Smooth muscle cell of the brain vasculature (primary cell): ENCODE results near the gene TMEM273.

Experiments
- DNase-seq: peaks from one replicate; pipeline ENCODE4 v3.0.0-alpha.2; 2012; ENCODE audit warnings: low read depth, low spot score

TMEM273 gene, protein sequence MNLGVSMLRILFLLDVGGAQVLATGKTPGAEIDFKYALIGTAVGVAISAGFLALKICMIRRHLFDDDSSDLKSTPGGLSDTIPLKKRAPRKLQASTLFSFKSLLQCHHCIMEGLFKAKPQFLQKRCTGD

DNA sequence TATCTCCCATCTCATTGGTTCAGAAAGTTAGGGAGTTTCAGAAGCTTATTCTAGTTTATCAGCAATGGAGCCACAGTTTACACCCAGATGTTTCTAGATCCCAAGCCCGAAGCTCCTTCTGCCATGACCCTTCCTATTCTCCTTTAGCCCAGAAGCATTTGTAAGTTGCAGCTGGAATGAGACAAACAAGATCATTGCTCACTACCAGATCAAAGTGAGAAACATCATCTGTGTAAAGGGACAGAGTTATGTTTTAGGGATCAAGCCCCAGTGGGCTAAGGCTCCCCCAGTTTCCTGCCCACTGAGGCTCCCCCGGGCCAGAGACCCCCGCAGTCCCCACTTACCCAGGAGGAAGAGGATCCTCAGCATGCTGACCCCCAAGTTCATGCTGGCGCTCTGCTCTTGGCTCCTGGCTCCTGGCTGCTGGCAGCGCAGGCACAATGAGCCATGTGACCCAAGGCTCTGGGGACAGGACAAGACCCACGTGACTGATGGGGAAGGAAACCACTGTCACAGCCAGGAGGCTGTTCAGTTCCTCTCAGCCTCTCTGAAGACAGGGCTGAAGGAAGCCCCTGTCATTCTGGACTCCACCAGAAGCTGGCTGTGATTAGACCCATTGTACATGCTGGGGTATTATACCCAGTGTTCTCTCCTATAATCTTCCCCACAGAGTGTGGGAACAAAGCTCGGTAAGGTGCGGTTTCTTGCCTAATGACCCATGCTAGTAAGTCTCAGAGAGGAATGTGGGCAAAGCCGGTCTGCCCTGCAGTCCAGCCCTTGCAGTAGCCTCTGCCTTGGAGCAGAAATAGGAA is at the start of gene TMEM273:
TMEM273 (minus strand) TSS at position 442 of the 812 bp plus-strand sequence; CDS start at position 387, 55 bp downstream.
- no peak for DNase-seq

DNA sequence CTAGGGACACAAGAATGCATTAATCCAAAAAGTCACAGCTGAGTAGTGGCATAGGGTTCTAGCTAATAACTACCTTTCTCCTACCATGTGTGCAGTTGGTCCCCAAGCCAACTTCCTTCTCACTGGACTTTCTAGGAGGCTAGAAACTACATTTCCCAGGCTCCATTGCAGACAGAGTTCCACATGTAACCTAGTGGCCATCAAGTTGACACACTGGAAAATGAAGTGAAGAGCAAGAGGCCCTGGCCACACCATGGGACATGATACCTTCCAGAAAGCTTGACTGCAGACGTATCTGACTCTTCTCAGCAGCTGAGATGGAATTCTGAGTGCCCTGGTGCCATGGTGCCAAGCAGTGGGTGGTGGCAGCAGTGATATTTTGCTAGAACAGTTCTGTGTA is 49.8 kb upstream of the TMEM273 start:
- no peak for DNase-seq

DNA sequence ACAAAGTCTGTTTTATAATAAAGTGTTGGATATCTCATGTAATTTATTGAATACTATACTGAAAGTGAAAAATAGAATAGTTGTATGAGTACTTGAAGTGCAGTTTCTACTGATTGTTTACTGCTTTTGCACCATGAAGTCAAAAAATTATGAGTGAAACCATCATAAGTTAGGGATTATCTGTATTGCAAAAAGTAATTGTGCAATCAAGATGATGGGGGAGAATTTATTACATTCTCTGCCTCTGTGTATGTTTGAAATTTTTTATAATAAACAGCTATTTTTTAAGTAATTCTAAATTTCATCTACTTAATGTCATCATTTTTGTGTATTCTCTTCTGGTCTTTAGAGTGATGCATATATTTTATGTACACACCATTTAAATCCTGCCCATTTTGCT is 47.2 kb upstream of the TMEM273 start:
- no peak for DNase-seq

DNA sequence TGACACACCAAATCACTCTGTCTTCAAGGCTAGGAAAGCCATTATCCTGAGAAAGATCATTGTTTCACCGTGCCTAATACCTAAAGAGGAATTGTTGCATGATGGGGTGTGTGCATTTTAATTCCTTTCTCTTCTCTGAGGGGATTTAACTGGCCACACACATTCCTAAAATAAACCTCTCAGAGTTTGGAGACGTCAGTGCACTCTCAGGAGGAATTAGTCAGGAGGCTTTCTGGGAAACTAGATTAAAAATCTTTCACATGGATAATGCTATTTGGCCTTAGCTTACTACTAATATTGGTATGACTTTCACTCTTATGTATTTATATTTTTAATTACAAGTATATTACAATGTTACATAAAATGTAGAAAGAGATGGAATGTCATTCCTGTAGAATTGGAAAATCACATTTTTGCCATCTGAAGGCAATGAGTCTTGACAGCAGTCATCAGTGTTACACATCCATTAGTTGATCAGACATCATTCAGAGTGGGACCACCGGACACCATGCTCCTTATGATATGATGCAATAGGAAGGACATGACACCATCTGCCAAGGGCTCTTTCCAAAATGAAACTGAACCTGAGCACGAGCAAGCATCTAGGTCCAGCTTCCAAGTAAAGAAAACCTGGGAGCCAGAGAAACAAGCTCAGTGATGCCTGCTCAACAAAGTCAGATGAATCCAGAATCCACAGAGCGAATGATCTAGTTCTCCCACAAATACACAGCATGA is 43.1 kb upstream of the TMEM273 start:
- no peak for DNase-seq

DNA sequence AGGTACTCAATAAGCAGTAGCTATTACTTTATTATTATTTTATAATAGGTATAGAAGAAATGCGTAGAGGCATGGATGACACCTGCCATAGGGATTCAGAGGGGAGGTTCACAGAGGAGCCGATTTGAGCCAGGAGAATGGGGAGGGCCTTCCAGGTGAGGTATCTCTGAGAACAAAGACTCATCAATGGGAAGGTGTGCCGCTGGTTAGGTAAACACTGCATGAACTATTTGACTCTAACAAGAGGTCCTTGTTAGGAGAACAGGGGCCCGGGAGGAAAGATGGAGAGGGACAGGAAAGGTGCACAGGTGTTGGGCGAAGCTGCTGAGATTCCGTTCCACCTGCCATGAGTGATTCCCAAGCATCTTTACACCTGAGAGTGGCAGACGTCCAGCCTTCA is 41.8 kb upstream of the TMEM273 start:
- no peak for DNase-seq

DNA sequence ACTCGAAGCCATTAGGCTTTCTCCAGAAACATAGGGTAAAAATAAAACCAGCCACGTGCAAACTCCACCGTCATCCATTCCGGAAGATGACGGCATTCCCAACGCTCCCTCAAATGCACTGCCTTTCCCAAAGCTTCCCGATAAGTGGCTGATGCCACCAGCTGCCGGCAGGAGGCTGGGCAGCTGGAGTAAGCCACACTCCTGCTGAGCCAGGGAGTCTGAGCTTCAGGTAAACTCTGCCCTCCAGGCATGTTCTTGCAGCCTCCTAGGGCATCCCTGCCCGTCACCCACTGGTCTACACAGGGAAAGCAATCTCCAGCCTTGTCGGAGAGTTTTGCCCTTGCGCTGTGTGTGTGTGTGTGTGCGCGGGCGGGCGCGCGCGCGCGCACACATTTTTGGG is 40.5 kb upstream of the TMEM273 start:
- DNase-seq = no peak

DNA sequence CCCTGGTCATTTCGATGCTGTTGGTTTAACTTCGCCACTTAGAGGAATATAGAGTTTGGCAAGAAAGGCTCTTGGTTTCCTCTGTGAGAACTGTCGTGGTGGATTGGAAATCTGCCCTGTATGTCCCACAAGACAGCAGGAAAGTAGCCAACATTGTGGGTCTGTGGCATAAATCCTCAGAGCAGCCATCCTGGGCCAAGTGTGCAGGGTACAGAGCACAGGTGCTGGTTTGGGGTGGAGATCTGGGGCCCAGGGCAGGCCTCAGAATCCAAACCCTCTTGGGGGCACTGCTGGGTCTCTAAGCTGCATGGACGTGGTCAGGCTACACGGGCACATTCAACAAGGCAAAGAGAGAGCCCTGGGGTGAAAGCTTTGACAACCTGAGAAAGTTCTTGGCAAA is 39.2 kb upstream of the TMEM273 start:
- DNase-seq = no peak

DNA sequence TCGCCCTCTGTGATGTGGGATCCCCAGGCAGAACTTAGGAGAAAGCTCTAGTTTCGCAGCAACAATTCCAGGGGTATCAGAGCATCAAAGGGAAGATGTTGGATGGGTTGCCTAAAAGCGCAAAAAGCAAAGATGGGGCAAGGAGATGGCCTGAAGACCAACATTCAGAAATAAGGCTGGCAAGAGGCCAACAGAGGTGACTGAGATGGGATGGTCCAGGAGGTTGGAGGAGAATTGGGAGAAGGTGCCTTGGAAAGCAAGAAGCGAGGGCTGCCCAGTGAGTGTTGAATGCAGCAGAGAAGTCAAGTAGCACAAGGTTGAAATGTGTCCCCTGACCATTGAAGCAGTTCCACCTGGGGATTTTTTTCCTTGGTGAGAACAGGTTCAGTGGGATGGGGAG is 38.4 kb upstream of the TMEM273 start:
- DNase-seq = no peak

DNA sequence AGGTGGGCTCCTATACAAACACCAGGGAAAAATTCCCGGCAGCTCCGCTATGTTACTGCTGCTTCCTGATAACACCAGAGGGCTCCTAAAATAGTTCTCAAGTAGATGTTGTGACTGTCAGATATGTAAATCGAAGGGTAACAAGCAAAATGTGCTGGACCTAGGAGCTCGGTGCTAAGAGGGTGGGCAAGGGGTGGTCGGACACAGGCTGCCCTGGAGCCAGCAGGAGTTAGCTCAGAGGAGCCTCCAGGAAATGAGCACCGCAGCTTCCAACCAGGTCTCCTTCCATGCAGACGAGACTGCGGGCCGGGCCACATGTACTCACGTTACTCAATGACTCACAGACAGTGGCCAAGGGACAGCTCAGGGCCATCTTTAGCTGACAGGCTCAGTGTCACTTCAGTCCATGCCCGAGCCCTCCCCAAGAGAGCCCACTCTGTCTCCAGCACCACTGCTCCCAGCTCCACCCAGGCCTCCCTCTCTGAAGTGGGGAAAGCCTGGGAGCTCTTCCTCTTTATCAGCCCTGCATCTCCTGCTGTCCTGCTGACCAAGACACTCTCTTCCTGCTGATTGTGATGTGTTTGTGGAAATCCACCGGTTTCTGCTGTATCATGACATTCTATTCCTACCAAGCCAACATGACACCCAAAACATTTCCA is 37.2 kb upstream of the TMEM273 start:
- DNase-seq = no peak

DNA sequence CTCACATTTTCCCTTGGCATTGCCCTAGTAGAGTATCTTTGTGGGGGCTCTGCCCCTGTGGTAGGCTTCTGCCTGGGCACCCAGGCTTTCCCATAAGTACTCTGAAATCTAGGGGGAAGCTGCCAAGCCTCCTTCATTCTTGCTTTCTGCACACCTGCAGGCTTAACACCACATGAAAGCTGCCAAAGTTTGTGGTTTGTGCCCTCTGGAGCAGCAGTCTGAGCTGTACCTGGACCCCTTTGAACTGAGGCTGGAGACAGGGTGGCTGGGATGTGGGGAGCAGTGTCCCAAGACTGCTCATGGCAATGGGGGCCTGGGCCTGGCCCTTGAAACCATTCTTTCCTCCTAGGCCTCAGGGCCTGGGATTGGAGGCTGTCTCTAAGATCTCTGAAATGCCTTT is 35.0 kb upstream of the TMEM273 start:
- DNase-seq = no peak

DNA sequence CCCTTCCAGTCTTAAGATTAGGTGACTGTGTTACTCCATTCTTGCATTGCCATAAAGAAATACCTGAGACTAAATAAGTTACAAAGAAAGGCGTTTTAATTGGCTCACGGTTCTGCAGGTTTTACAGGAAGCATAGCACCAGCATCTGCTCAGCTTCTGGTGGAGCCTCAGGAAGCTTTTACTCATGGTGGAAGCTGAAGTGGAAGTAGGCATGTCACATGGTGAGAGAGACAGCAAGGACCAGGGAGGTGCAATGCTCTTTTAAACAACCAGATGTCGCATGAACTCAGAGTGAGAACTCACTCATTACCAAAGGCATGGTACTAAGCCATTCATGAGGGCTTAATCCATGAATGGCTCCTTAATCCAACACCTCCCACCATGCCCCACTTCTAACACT is 34.0 kb upstream of the TMEM273 start:
- DNase-seq = no peak

DNA sequence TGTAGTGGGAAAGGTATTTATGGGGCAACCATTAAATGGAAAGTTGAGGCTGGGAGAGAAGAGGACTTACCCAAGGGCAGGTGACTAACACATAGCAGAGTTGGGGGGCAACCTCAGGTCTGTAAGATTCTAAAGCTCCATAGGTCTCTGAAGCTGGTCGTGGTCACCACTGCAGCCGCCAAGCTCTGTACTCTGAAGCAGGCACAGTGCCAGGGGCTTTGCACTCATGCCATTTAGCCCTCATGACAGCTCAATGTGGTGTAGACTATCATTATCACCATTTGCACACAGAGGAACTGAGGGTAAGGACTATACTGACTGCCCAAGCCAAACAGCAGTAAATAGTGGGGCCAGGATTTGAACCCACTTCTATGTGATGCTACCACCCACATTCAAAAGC is 32.5 kb upstream of the TMEM273 start:
- no peak for DNase-seq

DNA sequence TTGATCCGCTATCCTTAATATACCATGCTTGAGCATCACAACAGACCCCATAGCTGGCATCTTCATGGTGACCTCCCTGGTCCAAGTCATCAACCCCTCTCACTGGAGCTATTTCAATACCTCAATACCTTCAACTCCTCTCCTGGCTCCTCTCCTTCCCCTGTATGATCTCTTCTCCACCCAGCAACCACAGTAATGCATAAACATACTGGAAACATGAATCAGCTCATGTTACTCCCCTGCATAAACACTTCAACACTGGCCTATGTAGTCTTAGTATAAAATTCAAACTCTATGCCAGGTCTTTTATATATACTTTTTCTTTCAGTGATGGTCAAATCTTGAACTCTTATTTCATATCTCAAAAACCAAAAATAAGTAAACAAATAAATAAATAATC is 31.8 kb upstream of the TMEM273 start:
- DNase-seq = no peak

DNA sequence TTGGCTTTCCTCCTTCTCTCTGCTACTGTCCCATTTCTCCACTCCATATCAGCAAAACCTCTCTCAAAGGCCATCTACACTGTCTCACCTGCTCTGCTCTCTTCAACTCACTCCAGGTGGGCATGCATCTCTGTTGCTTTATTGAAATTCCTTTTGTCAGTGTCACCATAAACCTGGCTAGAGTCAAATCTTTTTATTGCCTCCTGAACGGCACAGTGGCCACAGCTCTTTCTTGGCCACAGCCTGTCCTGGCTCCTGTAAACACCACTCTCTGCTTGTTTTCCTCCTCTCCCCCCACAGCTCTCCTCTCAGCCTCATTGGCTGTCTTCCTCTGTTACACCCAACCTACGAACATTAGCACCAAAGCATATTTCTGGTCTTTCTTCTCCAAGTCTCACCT is 31.1 kb upstream of the TMEM273 start:
- no peak for DNase-seq

DNA sequence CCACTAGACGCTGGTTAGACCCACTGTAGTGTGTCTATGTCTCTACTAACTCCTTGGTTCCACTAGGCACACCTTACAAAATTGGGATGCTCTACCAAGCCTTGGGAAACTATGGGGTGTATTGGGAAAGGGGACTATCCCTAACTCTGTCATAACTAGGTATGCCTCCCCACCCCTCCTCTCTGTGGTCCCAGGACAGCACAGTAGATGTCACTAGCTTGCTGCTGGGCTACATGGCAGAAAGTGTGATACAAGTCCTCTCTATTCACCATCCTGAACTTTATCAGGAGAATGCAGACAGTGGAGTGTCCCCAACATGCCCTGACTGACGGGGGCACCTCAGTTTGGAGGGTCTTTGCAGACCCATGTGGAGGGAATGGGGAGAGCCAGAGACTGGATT is 30.3 kb upstream of the TMEM273 start:
- no peak for DNase-seq

DNA sequence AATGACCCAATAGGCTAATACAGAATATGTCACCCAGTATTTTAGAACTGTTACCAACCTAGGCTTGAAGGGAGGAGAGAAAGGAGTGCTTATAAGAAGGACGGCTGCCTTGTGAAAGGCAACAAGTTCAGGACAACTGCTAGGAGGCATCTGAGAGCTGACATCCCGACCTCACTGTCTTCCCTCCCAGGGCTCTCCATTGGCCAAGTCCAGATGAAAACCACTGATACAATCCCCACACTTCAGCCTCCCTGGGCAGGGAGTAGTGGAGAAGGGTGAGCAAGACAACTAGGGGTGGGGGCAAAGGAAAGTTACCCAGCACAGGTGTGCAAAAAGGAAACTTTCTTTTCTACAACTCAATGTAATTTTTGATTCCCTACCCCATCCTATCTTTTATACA is 29.5 kb upstream of the TMEM273 start:
- no peak for DNase-seq

DNA sequence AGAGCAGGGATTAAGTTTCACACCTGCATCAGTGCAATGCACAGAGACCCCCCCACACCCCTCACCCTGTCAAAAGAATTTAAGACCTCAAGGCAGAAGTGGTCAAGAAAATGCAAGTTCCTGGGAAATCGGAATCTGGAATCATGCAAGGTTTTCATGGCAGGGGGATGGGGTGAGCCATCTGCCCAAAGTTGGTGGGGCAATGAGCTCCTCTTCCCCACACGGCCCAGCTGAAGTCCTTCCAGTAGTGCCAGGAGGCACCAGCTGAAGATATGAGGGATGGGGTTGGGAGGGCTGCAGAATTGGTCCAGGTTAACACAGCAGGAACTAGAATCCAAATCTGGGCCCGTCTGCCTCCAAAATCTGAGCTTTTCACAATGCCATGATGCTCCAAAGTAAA is 25.0 kb upstream of the TMEM273 start:
- DNase-seq = no peak

DNA sequence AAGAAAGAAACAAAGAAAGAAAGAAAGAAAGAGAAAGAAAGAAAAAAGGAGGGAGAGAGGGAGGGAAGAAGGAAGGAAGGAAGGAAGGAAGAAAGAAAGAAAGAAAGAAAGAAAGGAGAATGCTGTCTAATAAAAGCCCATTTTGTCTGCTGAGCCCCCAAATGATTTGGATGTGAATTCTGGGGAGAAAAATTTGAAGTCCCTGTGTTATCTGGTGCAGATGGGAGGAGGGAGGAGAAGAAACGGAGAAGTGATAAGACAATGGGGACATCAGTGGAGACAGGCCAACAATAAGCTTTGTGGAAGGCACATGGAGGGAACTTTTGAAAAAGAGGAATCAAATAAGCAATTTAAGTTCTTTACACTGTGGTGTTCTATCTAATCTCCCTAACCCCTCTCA is 24.6 kb upstream of the TMEM273 start:
- DNase-seq = no peak

DNA sequence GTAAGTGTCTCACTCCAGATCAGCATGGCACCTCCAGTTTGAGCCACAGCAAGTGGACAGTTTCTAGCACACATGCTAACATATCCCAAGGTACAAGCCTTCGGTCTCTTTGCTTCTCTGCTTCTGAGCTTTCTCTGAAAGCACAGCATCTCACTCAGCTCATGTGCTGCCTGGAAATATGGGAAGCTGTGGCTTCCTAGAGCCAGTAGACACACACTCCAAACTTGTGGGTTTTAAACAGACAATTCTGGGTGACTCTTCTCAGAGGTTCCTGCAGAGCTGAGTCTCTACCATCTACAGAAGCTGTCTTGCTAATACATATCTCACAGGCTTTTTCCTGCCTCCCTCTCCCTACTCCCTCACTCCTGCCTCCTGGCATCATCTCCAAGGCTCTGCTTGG is 23.9 kb upstream of the TMEM273 start:
- no peak for DNase-seq

DNA sequence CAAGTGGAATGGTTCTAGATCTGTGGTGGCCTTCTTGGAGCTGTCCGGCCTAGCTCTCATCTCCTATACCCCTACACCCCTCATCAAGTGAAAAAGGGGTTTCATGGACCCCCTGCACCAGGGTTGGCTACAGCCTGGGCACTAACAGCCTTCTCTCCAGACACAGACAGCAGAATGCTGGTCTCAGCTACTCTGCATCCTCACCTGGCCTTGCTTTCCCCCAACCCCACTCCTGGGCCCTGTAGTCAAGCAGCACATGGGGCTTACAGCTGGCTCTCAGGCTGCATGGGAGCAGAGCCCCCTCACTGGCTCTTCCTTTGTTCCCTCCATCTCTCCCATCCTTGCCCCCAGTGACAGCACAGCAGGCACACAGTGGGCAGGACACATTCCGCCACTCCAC is 20.8 kb upstream of the TMEM273 start:
- no peak for DNase-seq

DNA sequence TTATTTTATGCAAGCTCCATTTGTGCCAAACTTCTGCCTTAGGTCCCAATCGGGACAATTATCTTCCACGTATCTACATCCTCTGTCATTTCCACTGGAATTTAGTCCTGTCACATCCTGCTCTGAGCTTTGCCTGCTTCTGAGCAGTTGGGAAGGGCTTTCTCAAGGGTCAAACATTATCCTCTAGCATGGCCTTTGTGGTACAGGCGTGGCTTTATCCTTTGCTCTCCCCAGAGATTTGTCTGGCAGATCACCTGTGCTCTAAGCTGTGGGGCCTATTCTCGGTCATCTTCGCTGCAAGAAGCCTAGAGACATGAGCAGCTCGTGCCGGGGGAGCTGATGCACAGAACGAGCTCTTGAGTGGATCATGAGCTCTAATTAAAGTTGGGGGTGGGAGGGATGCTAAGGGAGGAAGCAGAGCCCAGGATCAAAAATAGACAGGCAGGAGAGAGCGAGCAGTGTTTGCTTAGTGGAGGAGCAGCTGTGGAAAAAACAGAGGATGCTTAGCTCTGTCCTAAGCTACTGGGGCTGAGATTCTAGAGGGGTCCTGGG is 19.8 kb upstream of the TMEM273 start:
- DNase-seq = no peak

DNA sequence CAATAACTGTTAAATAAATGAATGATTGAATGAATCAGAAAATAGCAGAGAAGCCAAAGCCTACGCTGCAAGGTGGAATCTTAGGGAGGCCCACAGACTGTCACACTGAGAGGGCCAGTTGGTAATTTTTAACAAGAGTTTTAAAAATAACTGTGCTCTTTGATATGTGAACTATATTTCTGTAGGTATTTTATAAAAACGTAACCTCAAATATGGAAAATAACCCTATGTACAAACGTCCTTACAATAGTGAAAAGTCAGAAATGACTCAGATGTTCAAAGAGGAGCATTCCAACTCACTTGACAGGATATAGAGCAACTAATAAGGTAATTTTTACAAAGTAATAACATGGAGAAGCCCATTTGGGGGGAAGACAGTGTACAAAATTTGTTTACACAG is 18.9 kb upstream of the TMEM273 start:
- no peak for DNase-seq
